Activated CD4-positive, alpha-beta T cell treated with anti-CD3 and anti-CD28 coated beads, Interleukin-2, amount 50 U/mL, for 1 hour (primary cell): ENCODE measurements around the gene RLN3.
"Not testable (repeated sequence)": the region's sequence is repeated elsewhere in the genome, so short reads cannot be mapped to it uniquely, and the experiment has no call there.

ENCODE experiments used
- DNase-seq: peaks from one replicate; pipeline ENCODE4 v3.0.0-alpha.2; 2020

RLN3 gene

GRCh38 chr19:14023404-14024235 lies 4.3 kb upstream of the RLN3 start:
- no peak for DNase-seq

GRCh38 chr19:14026652-14027192 lies 1.2 kb upstream of the RLN3 start:
- DNase-seq, result not testable (repeated sequence)

GRCh38 chr19:14028901-14029300 lies 953 bp downstream of the RLN3 start:
- DNase-seq, result no peak

- peak; percentile 79 for DNase-seq
Observed at GRCh38 chr19:14030997-14031718, 3.2 kb downstream of the RLN3 start.

GRCh38 chr19:14031719-14032480 lies 4.0 kb downstream of the RLN3 start, which contains the start of gene IL27RA:
IL27RA (plus strand) TSS chr19:14031762; CDS start chr19:14031873, 111 bp downstream.
- peak; percentile 77 for DNase-seq

GRCh38 chr19:14033946-14034345 lies 6.0 kb downstream of the RLN3 start:
- no peak for DNase-seq

GRCh38 chr19:14035159-14035558 lies 7.2 kb downstream of the RLN3 start:
- not testable (repeated sequence) for DNase-seq

- DNase-seq, result no peak
Observed at GRCh38 chr19:14035706-14036105, 7.8 kb downstream of the RLN3 start.

- DNase-seq, result no peak
Observed at GRCh38 chr19:14039181-14039580, 11.2 kb downstream of the RLN3 start.

GRCh38 chr19:14042659-14043608 lies 15.0 kb downstream of the RLN3 start:
- peak; percentile 29 for DNase-seq

GRCh38 chr19:14047866-14048265 lies 19.9 kb downstream of the RLN3 start:
- DNase-seq, result not testable (repeated sequence)

- DNase-seq, result peak; percentile 80
Observed at GRCh38 chr19:14048443-14049153, 20.6 kb downstream of the RLN3 start.

GRCh38 chr19:14050512-14050911 lies 22.6 kb downstream of the RLN3 start:
- DNase-seq, result no peak

- not testable (repeated sequence) for DNase-seq
Observed at GRCh38 chr19:14050961-14051360, 23.0 kb downstream of the RLN3 start.

GRCh38 chr19:14051980-14052379 lies 24.0 kb downstream of the RLN3 start:
- no peak for DNase-seq

GRCh38 chr19:14052470-14052869 lies 24.5 kb downstream of the RLN3 start:
- no peak for DNase-seq

GRCh38 chr19:14053032-14053431 lies 25.1 kb downstream of the RLN3 start:
- DNase-seq, result no peak

- DNase-seq, result no peak
Observed at GRCh38 chr19:14053500-14053899, 25.6 kb downstream of the RLN3 start.

- DNase-seq, result no peak
Observed at GRCh38 chr19:14054099-14054498, 26.2 kb downstream of the RLN3 start.

GRCh38 chr19:14054721-14055120 lies 26.8 kb downstream of the RLN3 start:
- no peak for DNase-seq

- no peak for DNase-seq
Observed at GRCh38 chr19:14055396-14055795, 27.4 kb downstream of the RLN3 start.
